Endothelial cell of umbilical vein (primary cell): ENCODE data around the gene MARCHF11. TPM values are rescaled to one million over a fixed set of nuclear protein-coding genes. Genes with fewer than 3 reads are reported as not detected.

ENCODE experiments used
- BruUV-seq: library from RNA; stranded (reverse); fragments of 400-500 nt; replicated peaks from 2 replicates; lab custom pipeline; 2021; lab: Mats Ljungman, UMichigan
- CTCF ChIA-PET: fragments of 300-600, 350-600 bp; sonication (Branson Sonifier 250); formaldehyde crosslinking; loops from one replicate; lab custom pipeline; 2021; ENCODE audit warnings: antibody characterized with exemption, inconsistent platforms; lab: Charles Lee
- POLR2A ChIA-PET: fragments of 300-600, 350-600 bp; sonication (Branson Sonifier 250); formaldehyde crosslinking; loops from one replicate; lab custom pipeline; 2021; ENCODE audit warnings: antibody characterized with exemption, inconsistent platforms; lab: Charles Lee
- DNase-seq: peaks from one replicate; pipeline ENCODE4 v3.0.0-alpha.2; 2011; ENCODE audit warnings: low read depth, low spot score
- FAIRE-seq: peaks from 2 replicates; lab custom pipeline; 2011; peaks lifted over from hg19 to GRCh38; lab: Jason Lieb, UNC
- H2AFZ ChIP-seq: 2 replicates; pipeline ENCODE4 v1.6.0; 2012; ENCODE audit warnings: low read depth, low read length, control low read depth, inconsistent platforms
- H3K27ac ChIP-seq: 2 replicates; pipeline ENCODE4 v1.5.1; 2011; ENCODE audit warnings: low read depth, mild to moderate bottlenecking, control low read depth, low read length, moderate library complexity; ENCODE audit not compliant: insufficient read depth
- H3K27me3 ChIP-seq, 2 experiments: 2 replicates each; pipeline versions ENCODE4 v1.6.0 to v1.6.1; 2011; ENCODE audit warnings: low read length in 2 of 2, mixed read lengths in 1 of 2; ENCODE audit not compliant: control insufficient read depth in 2 of 2, insufficient read depth in 2 of 2
- H3K36me3 ChIP-seq, 2 experiments: 2 replicates in 1 of 2; 3 replicates in 1 of 2; pipeline ENCODE4 v1.5.1; 2011; ENCODE audit warnings: low read length in 2 of 2, mild to moderate bottlenecking in 1 of 2, moderate library complexity in 1 of 2; ENCODE audit not compliant: control insufficient read depth in 2 of 2, insufficient read depth in 2 of 2; ENCODE audit errors: extremely low read depth in 1 of 2
- H3K4me1 ChIP-seq: 3 replicates; pipeline ENCODE4 v1.5.1; 2011; ENCODE audit warnings: mild to moderate bottlenecking, low read length; ENCODE audit not compliant: control insufficient read depth, insufficient read depth; ENCODE audit errors: extremely low read depth
- H3K4me2 ChIP-seq: 2 replicates; pipeline ENCODE4 v1.6.1; 2011; ENCODE audit warnings: low read length, control low read depth, mixed read lengths; ENCODE audit not compliant: insufficient read depth
- H3K4me3 ChIP-seq, 3 experiments: fragments of 200-600 bp in 1 of 3; sonication (generic), shearing (Covaris generic) in 1 of 3; replicated peaks in 1 of 3; 2 replicates each; pipeline ENCODE4 v1.5.1; 2011 to 2016; ENCODE audit warnings: control low read depth in 3 of 3, low read length in 3 of 3, mild to moderate bottlenecking in 2 of 3, inconsistent platforms in 1 of 3, low read depth in 1 of 3, moderate library complexity in 1 of 3; ENCODE audit not compliant: insufficient read depth in 1 of 3
- H3K79me2 ChIP-seq: 2 replicates; pipeline ENCODE4 v1.6.0; 2012; ENCODE audit warnings: low read length, inconsistent platforms; ENCODE audit not compliant: control insufficient read depth, insufficient read depth
- H3K9ac ChIP-seq: replicated peaks from 2 replicates; pipeline ENCODE3; 2011; ENCODE audit warnings: low read length, control low read depth; ENCODE audit not compliant: insufficient read depth; ENCODE audit errors: extremely low read depth
- H3K9me1 ChIP-seq: replicated peaks from 3 replicates; pipeline ENCODE4 v1.6.0; 2011; ENCODE audit warnings: mild to moderate bottlenecking, low read length; ENCODE audit not compliant: control insufficient read depth, insufficient read depth; ENCODE audit errors: extremely low read depth
- H3K9me3 ChIP-seq: replicated peaks from 2 replicates; pipeline ENCODE4 v1.5.1; 2012; ENCODE audit warnings: low read length, inconsistent platforms; ENCODE audit not compliant: control insufficient read depth, insufficient read depth
- H4K20me1 ChIP-seq: replicated peaks from 2 replicates; pipeline ENCODE3; 2011; ENCODE audit warnings: mild to moderate bottlenecking, low read length; ENCODE audit not compliant: control insufficient read depth, insufficient read depth; ENCODE audit errors: extremely low read depth
- CTCF ChIP-seq, 2 donors: IDR thresholded peaks; 1 replicate in 1 of 2; 2 replicates in 1 of 2; pipeline ENCODE4 v1.5.1; 2011; ENCODE audit warnings: low read length in 2 of 2, mild to moderate bottlenecking in 2 of 2, moderate library complexity in 2 of 2, control low read depth in 1 of 2, inconsistent platforms in 1 of 2, low read depth in 1 of 2; ENCODE audit not compliant: insufficient read depth in 1 of 2; ENCODE audit errors: extremely low read depth in 1 of 2
- EZH2 ChIP-seq: IDR thresholded peaks from 2 replicates; pipeline ENCODE4 v1.6.1; 2012; ENCODE audit warnings: borderline replicate concordance, low read depth, mild to moderate bottlenecking, moderate library complexity, low read length, inconsistent platforms; ENCODE audit not compliant: severe bottlenecking
- FOS ChIP-seq: IDR thresholded peaks from 2 replicates; pipeline ENCODE4 v1.6.1; 2011; ENCODE audit warnings: mild to moderate bottlenecking, low read length, moderate library complexity, borderline replicate concordance; ENCODE audit not compliant: insufficient read depth
- GATA2 ChIP-seq: IDR thresholded peaks from 2 replicates; pipeline ENCODE4 v1.7.0; 2011; ENCODE audit warnings: low read depth, mild to moderate bottlenecking, moderate library complexity, mixed read lengths, low read length; ENCODE audit not compliant: insufficient read length, insufficient read depth
- JUN ChIP-seq: IDR thresholded peaks from 2 replicates; pipeline ENCODE4 v1.6.1; 2011; ENCODE audit warnings: borderline replicate concordance, low read depth; ENCODE audit not compliant: insufficient read length, insufficient read depth
- MAX ChIP-seq: IDR thresholded peaks from 2 replicates; pipeline ENCODE4 v1.6.1; 2011; ENCODE audit not compliant: insufficient read depth, insufficient read length
- MYC ChIP-seq: IDR thresholded peaks from one replicate; pipeline ENCODE4 v1.6.1; 2011; ENCODE audit warnings: mild to moderate bottlenecking, low read depth, low read length
- POLR2A ChIP-seq: IDR thresholded peaks from 2 replicates; pipeline ENCODE4 v1.6.1; 2012; ENCODE audit warnings: low read depth, mild to moderate bottlenecking, control low read depth, low read length
- POLR2AphosphoS5 ChIP-seq: IDR thresholded peaks from 2 replicates; pipeline ENCODE4 v1.6.1; 2012; ENCODE audit warnings: low read depth, mild to moderate bottlenecking, control low read depth, low read length, moderate library complexity; ENCODE audit not compliant: insufficient read depth
- dilution Hi-C: fragments of 300-500 bp; cut with MboI; formaldehyde crosslinking; loops from one replicate; pipeline ENCODE4 v1.15.0; 2019; ENCODE audit warnings: low sequenced_read_pairs; ENCODE audit not compliant: extremely low pct_ligation_motif_present
- intact Hi-C: fragments of 100-400 bp; cut with micrococcal nuclease; formaldehyde crosslinking; loops from one replicate; pipeline ENCODE4 v1.10.0; 2022
- polyA plus RNA-seq, 4 experiments: library from polyadenylated mRNA; depleted of rRNA in 3 of 4; stranded (reverse) in 3 of 4; unstranded in 1 of 4; fragments of >200 nt; gene quantifications; 2 replicates each; pipeline versions ENCODE4 v1.2.1 to v1.2.3, GENCODE V29; 2011 to 2012; ENCODE audit warnings: missing spikeins in 1 of 4
- total RNA-seq: library from RNA; stranded (reverse); gene quantifications from 2 replicates; pipeline ENCODE4 v1.2.3, GENCODE V29; 2021

The MARCHF11 gene
- total and polyA plus RNA-seq, 2 donors (not counting 3 experiments of a cell fraction or from before 2014, with no cell fraction given) = not detected

GRCh38 chr5:16049761-16050160 lies 129.8 kb downstream of the MARCHF11 start:
- no peaks in the 10 kb centered on the region for H4K20me1 ChIP-seq
- no peak overlapping the region for H3K9ac ChIP-seq
- no peaks in the 10 kb centered on the region for H3K9me3 ChIP-seq
- H3K27me3 ChIP-seq = no peaks in the 10 kb centered on the region
- intact Hi-C loops = no loop called here
- H3K27ac ChIP-seq = no peak overlapping the region
- no peaks in the 10 kb centered on the region for H3K36me3 ChIP-seq
- ChIA-PET POLR2A (no interaction called here), CTCF (no interaction called here)
- no peaks in the 10 kb centered on the region for H3K9me1 ChIP-seq
- no peak overlapping the region for H2AFZ ChIP-seq
- H3K79me2 ChIP-seq = no peaks in the 10 kb centered on the region
- TF ChIP-seq JUN = no peak
- TF ChIP-seq EZH2 = no peak
- no peak for TF ChIP-seq MYC
- TF ChIP-seq FOS = no peak
- TF ChIP-seq GATA2 = no peak
- TF ChIP-seq MAX = no peak
- TF ChIP-seq POLR2AphosphoS5 = no peak
- no peak for TF ChIP-seq CTCF (IDR thresholded peaks at IDR 0.05; ENCODE audit: extremely low read depth in 1 of 2, insufficient read depth in 1 of 2, low read depth in 1 of 2, low read length in 2 of 2)
- TF ChIP-seq POLR2A = no peak
- FAIRE-seq (no peak), DNase-seq (no peak)
- dilution Hi-C loops = no loop called here
- H3K4me1 ChIP-seq = no peaks in the 10 kb centered on the region
- no TSS peak for BruUV-seq
- H3K4me3 ChIP-seq = no peak overlapping the region
- no peak overlapping the region for H3K4me2 ChIP-seq
